HUES64 (cell line): Measurements from ENCODE around the gene CALD1.

ENCODE experiments used
- H3K27ac ChIP-seq: 2 replicates; pipeline ENCODE4 v1.7.0; 2013; ENCODE audit warnings: low read depth, low read length, inconsistent platforms
- H3K27me3 ChIP-seq: 2 replicates; pipeline ENCODE4 v1.6.1; 2013; ENCODE audit warnings: mild to moderate bottlenecking, low read length; ENCODE audit not compliant: insufficient read depth
- H3K36me3 ChIP-seq: 2 replicates; pipeline ENCODE4 v1.6.1; 2013; ENCODE audit warnings: mild to moderate bottlenecking, low read length; ENCODE audit not compliant: insufficient read depth
- H3K4me1 ChIP-seq: 2 replicates; pipeline ENCODE4 v1.6.1; 2013; ENCODE audit warnings: mild to moderate bottlenecking, low read length, moderate library complexity; ENCODE audit not compliant: insufficient read depth
- H3K4me3 ChIP-seq: 2 replicates; pipeline ENCODE4 v1.5.1; 2013; ENCODE audit warnings: mild to moderate bottlenecking, low read length, moderate library complexity
- H3K9ac ChIP-seq: 2 replicates; pipeline ENCODE4 v1.6.1; 2013; ENCODE audit warnings: mild to moderate bottlenecking, low read depth, low read length
- H3K9me3 ChIP-seq: 2 replicates; pipeline ENCODE4 v1.6.1; 2013; ENCODE audit warnings: low read depth, low read length; ENCODE audit not compliant: insufficient read depth
- WGBS: fragments of 150-250, 120-280 bp; methylation state at CpG from one replicate; pipeline ENCODE4 v1.1.7; 2013; ENCODE audit warnings: missing lambda C conversion rate; 5-methylcytosine and 5-hydroxymethylcytosine counted together

CALD1 gene

GRCh38 chr7:134908289-134908688, 128.9 kb downstream of the CALD1 start:
- Histone ChIP-seq H3K9me3 (no peaks in the 10 kb centered on the region), H3K4me3 (no peak overlapping the region), H3K27ac (no peak overlapping the region), H3K36me3 (peaks cover 3% of the 10 kb centered on the region; the same call in 1 of the 2 replicates), H3K9ac (no peak overlapping the region), H3K27me3 (no peaks in the 10 kb centered on the region), H3K4me1 (peaks cover 9% of the 10 kb centered on the region)
- WGBS, result 96% methylated on average over 3 of the region's 3 CpGs

DNA sequence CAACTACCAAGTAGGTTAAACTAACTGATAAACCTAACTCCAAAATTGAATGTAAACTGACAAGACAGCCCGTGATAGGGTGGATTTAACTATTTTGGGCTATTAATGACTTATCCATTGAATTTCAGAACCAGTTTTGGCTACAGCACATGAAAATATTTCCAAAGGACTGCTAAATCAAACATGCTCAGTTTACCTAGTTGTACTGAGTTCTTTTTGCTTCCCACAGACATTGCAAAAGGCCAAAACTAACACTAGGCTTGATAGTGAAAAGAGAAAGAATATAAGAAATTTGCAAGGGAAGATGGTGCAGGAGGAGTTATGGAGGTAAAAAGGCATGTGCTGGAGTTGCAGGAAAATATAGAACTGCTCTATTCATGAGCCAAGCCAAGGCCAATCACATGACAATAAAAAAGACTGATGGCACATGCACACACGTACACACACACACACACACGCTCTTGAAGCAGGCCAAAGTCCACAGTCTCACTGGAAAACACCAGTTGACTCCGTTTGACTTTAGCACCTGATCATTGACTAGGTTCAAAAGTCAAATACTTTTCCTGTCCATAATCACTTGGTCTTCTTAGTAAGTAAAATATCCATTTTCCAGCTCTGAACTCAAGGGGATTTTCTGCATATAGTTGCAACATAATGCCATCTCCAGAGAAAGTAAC, 130.9 kb downstream of the CALD1 start:
- Histone ChIP-seq H3K4me1 (peaks cover 9% of the 10 kb centered on the region; the same call in 1 of the 2 replicates), H3K27ac (no peak overlapping the region), H3K9me3 (no peaks in the 10 kb centered on the region), H3K27me3 (no peaks in the 10 kb centered on the region), H3K36me3 (peaks cover 16% of the 10 kb centered on the region; the same call in 1 of the 2 replicates), H3K9ac (no peak overlapping the region), H3K4me3 (no peak overlapping the region)
- 87% methylated on average over 4 of the region's 4 CpGs for WGBS

DNA sequence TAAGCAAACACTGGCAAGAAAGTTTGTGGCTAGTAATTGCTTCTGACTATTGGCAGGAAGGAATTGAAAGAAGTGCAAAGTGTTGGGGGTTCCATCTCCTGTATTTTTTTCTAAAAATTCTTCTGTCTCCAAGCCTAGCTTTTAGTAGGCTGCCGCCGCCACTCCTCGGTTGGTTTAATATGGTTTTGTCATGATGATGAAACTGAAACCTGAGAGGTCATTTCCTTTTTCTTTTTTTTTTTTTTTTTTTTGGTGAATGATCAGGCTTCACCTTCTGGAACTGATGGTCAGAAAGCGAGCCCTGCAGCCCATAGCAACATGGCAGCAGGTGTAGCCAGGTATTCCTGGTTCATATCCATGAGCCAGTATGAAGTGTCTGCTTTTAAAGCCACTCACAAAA, 131.5 kb downstream of the CALD1 start:
- Histone ChIP-seq H3K27ac (no peak overlapping the region), H3K9ac (no peak overlapping the region)
- WGBS, result 88% methylated on average over 4 of the region's 4 CpGs

DNA sequence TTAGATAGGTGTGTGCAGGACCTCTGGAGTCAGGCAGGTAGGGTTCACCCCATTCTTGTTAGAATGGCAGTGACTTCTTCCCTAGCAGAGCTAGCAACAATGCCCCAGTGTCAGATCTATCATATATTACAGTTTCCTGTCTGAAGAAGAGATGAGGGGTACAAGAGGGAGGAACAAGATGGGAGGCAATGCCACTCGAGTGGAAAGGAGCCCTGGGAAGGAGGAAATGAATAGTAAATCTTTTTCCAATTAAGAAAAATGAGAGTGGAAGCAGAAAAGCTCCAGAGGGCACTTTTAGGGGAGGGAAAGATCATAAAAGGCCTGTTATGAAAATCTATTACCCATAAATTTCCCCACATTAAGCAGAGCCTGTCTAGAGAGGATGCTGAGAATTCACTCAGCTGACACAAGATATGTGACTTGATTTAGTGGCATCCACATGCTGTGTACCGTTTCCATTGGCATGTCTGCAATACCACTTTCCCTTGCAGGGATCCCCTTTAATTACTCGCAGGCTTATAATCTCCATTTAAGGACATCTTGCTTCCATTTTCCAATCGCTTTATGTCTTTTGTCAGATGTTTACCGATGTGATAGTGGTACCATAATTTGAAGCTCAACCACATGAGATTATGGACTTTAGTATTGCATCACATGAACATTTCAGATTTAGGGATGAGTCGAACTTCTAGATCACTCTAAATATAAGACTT, 136.9 kb downstream of the CALD1 start:
- no peak overlapping the region for H3K9ac ChIP-seq
- H3K27ac ChIP-seq, result no peak overlapping the region
- no peaks in the 10 kb centered on the region for H3K27me3 ChIP-seq
- H3K4me3 ChIP-seq, result no peak overlapping the region
- 96% methylated on average over 5 of the region's 6 CpGs for WGBS
- H3K36me3 ChIP-seq, result peaks cover 25% of the 10 kb centered on the region; the same call in 1 of the 2 replicates
- H3K9me3 ChIP-seq, result no peaks in the 10 kb centered on the region
- no peaks in the 10 kb centered on the region for H3K4me1 ChIP-seq

More for the DNA sequence above, 131.5 kb downstream of the CALD1 start:
- Histone ChIP-seq H3K4me1 (peaks cover 9% of the 10 kb centered on the region; the same call in 1 of the 2 replicates), H3K4me3 (no peak overlapping the region), H3K9me3 (no peaks in the 10 kb centered on the region), H3K36me3 (peaks cover 19% of the 10 kb centered on the region; the same call in 1 of the 2 replicates), H3K27me3 (no peaks in the 10 kb centered on the region)

DNA sequence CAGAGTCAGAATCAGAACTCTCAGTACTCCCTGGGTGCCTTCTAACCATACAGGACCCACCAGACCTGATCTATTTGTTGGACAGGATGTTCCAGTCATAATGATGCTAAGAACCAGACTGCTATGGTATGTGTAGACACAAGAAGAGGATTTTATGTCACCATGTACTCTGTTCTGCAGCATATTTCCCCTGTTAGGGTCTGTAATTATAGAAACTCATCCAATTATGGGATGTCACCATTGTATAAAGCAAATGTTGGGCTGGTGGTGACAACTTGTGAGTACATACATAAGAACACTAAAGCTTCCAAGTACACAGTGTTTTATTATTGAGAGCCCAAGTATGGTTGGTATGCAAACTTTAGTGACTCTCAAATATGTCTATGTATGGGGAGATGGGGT, 139.8 kb downstream of the CALD1 start:
- Histone ChIP-seq H3K4me3 (no peak overlapping the region), H3K4me1 (no peaks in the 10 kb centered on the region), H3K27ac (no peak overlapping the region), H3K27me3 (no peaks in the 10 kb centered on the region), H3K9ac (no peak overlapping the region), H3K36me3 (peaks cover 34% of the 10 kb centered on the region; the same call in 1 of the 2 replicates), H3K9me3 (no peaks in the 10 kb centered on the region)

DNA sequence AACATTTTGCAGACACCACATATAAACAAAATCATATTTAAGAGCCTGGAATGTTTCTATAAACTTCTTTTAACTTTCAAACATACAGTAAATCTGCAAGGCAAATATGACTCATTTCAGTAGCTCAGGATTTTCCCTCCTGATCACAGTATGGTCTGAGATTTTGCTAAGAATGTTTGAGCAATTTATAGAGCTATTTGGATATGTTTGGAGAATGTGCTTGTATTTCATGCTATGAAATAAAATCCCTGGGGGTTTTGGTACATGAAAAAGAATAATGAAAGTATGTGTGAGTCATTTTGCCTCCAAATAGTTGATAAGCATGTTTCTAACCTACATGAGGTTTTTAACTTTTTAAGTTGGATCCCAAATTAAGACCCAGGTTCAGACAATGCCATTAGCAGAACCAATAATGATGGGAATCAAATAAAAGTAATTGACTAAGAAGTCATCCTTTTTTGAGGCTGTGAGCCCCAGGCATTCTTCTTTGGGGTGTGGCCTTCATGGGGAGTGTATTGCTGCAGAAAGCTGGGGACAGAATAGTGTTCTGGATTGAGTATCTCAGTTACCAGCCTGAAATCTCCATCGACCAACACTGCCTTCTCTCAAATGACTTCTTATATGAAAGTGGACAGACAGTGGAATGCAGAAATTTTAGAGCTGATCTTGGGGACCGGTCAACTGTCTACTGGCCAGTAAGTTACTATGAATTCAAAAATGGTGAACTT, 140.8 kb downstream of the CALD1 start:
- H3K9me3 ChIP-seq, result no peaks in the 10 kb centered on the region
- no peak overlapping the region for H3K4me3 ChIP-seq
- H3K27me3 ChIP-seq, result no peaks in the 10 kb centered on the region
- 86% methylated on average over 2 of the region's 2 CpGs for WGBS
- peaks cover 30% of the 10 kb centered on the region; the same call in 1 of the 2 replicates for H3K36me3 ChIP-seq
- no peak overlapping the region for H3K9ac ChIP-seq
- H3K27ac ChIP-seq, result no peak overlapping the region
- H3K4me1 ChIP-seq, result no peaks in the 10 kb centered on the region

DNA sequence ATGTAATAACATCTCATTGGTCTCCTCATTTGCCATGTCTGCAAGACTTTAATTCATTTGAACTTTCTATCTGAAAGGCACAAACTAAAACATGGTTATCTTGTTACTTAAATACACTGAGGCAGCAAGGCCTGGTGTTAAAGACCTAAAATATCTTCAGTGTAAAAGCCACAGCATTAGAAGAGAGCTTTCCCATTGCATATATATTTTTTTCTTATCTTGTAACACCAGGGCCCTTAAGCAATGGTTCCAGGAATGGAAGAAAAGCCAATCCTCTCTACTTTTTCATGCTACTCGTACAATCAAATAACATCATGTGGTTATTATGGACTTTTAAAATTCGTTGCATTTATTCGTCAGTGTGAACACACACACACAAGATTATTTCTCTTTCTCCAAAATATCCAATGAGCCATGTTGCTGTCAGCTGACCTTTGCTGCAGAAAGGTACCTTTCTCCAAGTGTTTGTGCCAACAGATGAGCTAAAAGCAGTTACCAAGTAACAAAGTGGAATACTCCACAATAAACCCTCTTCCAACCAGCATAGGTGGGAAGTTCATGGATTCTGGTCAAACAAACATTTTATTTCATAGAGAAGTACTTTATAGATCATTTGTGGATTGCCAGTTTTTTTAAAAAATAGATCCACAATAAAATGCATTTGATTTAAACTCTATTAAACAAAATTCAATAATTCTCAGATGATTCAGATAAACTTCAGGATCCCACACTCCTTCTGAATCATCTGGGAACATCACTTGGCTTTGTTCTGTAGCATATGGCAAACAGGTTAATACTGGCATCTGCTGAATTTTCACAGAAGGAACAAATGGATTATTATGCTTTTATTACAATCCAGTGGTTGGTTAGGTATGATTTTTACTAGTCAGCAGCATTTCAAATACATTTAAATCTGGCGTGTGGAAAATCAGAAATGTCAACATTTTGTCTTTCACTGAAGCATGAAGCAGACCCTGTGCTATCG, 143.6 kb downstream of the CALD1 start:
- WGBS, result 92% methylated on average over 5 of the region's 5 CpGs
- Histone ChIP-seq H3K27ac (no peak overlapping the region), H3K4me3 (no peak overlapping the region), H3K9me3 (no peaks in the 10 kb centered on the region), H3K36me3 (peaks cover 19% of the 10 kb centered on the region; the same call in 1 of the 2 replicates), H3K27me3 (no peaks in the 10 kb centered on the region), H3K9ac (no peak overlapping the region), H3K4me1 (no peaks in the 10 kb centered on the region)

DNA sequence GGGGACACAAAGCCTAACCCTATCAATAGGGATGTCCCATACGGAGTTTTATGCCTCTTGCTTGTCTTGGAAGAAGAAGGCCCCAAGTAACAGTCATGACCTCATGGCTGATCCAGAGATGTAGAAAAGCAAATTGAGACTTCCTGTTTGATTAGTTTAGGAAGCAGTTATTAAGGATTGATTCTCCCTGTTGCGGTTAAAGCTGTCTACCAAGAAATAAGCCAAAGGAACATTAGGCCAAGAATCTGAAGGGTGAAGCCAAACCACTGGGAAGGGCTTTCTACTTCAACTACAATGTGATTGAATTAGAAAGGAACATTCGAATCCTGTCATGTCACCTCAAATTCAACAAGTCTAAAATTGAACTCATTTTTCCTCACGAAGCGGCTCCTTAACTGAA, 146.3 kb downstream of the CALD1 start:
- 91% methylated on average over 5 of the region's 5 CpGs for WGBS
- Histone ChIP-seq H3K36me3 (peaks cover 43% of the 10 kb centered on the region), H3K4me3 (no peak overlapping the region), H3K4me1 (no peaks in the 10 kb centered on the region), H3K27ac (no peak overlapping the region), H3K9me3 (no peaks in the 10 kb centered on the region), H3K27me3 (no peaks in the 10 kb centered on the region), H3K9ac (no peak overlapping the region)

DNA sequence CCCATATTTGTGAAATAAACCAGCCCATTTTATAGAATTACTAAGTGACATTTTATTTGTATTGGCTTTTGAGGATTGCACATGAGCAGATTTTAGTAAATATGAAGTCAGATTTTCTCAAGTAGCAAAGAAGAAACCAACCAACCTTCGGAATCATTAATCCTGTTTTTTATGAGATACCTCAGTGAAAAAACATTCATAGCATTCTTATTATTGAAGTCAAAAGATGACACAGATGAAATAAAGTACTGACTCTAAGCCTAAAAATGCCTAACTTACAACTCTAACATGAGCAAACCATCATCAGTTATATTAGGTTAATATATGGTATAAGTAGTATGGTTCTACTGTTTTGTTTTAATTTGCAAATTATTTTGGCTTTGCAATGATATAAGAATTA, 147.0 kb downstream of the CALD1 start:
- Histone ChIP-seq H3K9ac (no peak overlapping the region), H3K27me3 (no peaks in the 10 kb centered on the region), H3K4me3 (no peak overlapping the region), H3K36me3 (peaks cover 45% of the 10 kb centered on the region), H3K9me3 (no peaks in the 10 kb centered on the region), H3K27ac (no peak overlapping the region), H3K4me1 (no peaks in the 10 kb centered on the region)
- 100% methylated on average over 1 of the region's 1 CpG for WGBS

- peaks cover 52% of the 10 kb centered on the region for H3K36me3 ChIP-seq
Observed at GRCh38 chr7:134927076-134927475, 147.6 kb downstream of the CALD1 start.

More at GRCh38 chr7:134927076-134927475, 147.6 kb downstream of the CALD1 start:
- no peak overlapping the region for H3K27ac ChIP-seq
- H3K9ac ChIP-seq, result no peak overlapping the region
- no peaks in the 10 kb centered on the region for H3K4me1 ChIP-seq
- WGBS, result 83% methylated on average over 1 of the region's 2 CpGs
- H3K4me3 ChIP-seq, result no peak overlapping the region
- H3K27me3 ChIP-seq, result no peaks in the 10 kb centered on the region
- no peaks in the 10 kb centered on the region for H3K9me3 ChIP-seq
